AG20443 (cell line): Measurements from ENCODE around the gene CD3E.
"Not testable (repeated sequence)": the region's sequence is repeated elsewhere in the genome, so short reads cannot be mapped to it uniquely, and the experiment has no call there.

Experiments
- DNase-seq: peaks from one replicate; pipeline ENCODE4 v3.0.0; 2012; ENCODE audit warnings: low spot score, mixed read lengths

The CD3E gene

DNA sequence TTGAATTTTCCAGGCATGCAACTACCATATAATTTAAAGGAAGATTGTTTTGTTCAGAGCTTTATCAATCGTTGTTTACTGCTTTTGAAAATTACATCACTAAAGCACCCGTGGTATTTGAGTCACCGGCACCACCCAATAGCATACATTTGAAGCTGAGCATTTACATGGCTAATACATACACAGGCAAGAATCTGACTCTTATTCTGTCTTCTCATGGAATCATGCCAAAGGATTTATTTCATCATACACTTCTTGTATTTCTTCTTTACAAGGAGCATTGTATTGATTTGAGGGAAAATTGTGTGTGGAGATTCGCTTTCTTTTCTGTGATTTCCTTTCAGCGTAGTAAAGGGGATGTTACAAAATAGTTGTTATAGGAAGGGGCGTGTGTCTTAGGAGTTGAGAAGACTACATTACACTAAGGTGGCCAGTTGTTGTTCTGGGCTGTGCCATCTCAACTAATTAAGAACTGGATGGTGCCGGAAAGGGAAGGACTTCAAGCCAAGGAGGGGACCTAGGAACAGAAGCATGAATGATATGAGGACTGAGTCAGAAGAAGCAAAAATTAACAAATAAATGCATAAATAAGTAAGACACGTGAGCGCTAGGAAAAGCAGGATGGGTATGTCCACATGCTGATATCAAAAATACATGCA, 12.9 kb upstream of the CD3E start:
- no peak for DNase-seq

GRCh38 chr11:118294053-118294452, 10.5 kb upstream of the CD3E start:
- DNase-seq, result no peak

- no peak for DNase-seq
Measured at GRCh38 chr11:118295199-118295598, 9.3 kb upstream of the CD3E start.

GRCh38 chr11:118295815-118296454, 8.6 kb upstream of the CD3E start:
- DNase-seq, result no peak

GRCh38 chr11:118301600-118302195, 2.8 kb upstream of the CD3E start:
- DNase-seq, result no peak

- DNase-seq, result no peak
Measured at GRCh38 chr11:118304227-118304567, 333 bp upstream of the CD3E start.

- DNase-seq, result no peak
Measured at GRCh38 chr11:118305726-118306125, 1.2 kb downstream of the CD3E start.

GRCh38 chr11:118306556-118306955, 2.0 kb downstream of the CD3E start:
- no peak for DNase-seq

DNA sequence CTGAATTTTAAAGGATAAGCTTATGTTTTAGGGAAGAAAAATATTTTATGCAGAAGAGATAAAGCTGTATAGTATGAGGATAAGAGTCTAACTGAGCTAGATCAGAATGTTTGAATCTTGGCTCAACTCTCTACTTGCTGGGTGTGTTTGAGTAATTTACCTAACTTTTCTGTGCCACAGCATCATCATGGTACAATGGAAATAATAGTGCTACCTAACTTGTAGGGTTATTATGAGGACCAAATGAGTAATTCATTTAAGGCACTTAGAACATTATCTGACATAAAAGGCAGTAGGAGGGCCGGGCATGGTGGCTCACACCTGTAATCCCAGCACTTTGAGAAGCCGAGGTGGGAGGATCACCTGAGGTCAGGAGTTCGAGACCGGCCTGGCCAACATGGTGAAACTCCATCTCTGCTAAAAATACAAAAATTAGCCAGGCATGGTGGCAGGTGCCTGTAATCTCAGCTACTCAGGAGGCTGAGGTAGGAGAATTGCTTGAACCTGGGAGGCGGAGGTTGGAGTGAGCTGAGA, 4.5 kb downstream of the CD3E start:
- DNase-seq, result not testable (repeated sequence)

GRCh38 chr11:118310271-118310670, 5.7 kb downstream of the CD3E start:
- DNase-seq, result no peak

- no peak for DNase-seq
Measured at GRCh38 chr11:118310781-118311485, 6.4 kb downstream of the CD3E start.

DNA sequence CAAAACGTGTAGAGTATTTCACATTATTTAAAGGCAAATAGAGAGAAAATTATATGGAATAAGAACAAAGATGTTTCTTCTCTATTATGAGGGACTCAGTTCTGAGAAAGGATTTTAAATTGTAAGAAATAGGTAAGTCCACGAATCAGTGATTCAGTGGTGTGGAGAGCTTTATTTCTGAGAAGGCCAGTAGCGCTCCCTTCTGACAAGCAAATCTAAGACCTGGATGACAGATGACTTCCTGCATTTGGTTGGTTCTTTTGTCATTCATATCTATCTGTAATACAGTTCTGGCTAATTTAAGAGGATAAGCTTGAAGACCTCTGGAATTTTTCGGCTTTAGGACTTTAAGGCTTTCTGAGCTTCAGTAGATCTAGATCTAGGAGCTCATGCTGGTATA, 7.0 kb downstream of the CD3E start:
- DNase-seq, result no peak

GRCh38 chr11:118312328-118312727, 7.8 kb downstream of the CD3E start:
- no peak for DNase-seq

GRCh38 chr11:118313242-118313641, 8.7 kb downstream of the CD3E start:
- DNase-seq, result no peak

- DNase-seq, result no peak
Measured at GRCh38 chr11:118314988-118315411, 10.5 kb downstream of the CD3E start.

GRCh38 chr11:118318124-118318523, 13.6 kb downstream of the CD3E start:
- DNase-seq, result no peak

GRCh38 chr11:118318581-118319336, 14.2 kb downstream of the CD3E start:
- DNase-seq, result no peak

GRCh38 chr11:118319337-118319707, 14.8 kb downstream of the CD3E start:
- no peak for DNase-seq

DNA sequence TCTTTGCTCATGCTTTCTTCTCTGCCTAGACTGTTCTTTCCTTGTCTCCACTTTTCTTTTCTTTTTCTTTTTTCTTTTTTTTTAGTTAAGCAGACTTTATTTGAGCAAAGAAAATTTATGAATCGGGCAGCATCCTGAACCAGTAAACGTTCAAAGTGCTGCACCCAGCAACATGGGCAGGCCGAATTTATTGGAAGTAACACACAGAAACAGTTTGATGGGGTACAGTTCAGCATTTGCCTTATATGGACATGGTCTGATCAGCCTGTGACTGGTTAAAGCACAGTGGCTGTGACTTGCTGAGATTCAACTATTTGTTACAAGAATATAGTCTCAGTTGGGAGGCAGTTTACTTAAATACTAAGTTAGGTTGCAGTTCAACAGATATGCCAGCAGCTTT, 16.0 kb downstream of the CD3E start:
- DNase-seq, result no peak

DNA sequence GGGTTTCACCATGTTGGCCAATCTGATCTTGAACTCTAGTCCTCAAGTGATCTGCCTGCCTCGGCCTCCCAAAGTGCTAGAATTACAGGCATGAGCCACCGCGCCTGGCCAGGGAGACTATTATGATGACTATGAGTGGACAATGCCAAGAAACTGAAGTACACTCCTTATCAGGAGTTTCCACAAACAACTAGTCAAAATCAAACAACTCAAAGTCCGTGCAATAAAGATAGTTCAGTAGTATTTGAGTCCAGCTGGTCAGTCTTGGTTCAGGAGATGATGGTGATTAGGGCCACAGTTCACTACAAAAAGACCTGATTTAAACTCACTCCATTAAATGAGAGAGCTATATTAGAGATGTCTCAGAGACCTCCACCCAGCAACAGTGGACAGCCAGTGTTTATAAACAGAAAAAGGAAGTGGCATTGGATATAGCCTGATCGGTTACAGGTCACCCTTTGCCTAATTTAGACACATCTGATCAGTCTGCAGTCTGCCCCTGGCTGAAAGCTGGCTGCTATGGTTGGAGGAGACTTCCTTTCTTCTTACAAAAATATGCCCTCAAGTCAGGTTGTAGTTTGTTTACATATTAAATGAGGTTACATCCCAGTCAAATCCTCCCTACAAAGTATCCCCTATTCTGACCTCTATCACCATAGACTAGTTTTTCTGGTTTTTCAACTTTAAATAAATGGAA, 17.0 kb downstream of the CD3E start:
- no peak for DNase-seq

DNA sequence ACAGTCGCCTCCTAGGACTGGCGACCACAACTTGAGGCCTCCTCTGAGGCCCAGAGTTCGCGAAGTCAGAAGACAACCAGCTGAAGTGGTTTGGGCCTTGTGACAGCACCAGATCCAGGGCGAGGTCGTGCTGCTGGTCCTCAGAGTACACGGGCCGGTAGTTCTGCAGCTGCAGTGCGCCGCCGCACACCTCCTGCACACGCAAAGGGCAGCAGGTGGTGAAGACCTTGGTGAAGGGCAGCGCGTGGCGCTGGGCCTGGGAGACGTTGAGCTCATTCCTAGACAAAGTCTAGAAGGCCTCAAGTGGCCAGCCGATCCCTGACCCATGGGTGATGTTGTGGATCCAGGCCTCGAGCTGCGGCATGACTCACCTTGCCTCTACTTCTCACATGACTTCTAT, 18.2 kb downstream of the CD3E start:
- no peak for DNase-seq

DNA sequence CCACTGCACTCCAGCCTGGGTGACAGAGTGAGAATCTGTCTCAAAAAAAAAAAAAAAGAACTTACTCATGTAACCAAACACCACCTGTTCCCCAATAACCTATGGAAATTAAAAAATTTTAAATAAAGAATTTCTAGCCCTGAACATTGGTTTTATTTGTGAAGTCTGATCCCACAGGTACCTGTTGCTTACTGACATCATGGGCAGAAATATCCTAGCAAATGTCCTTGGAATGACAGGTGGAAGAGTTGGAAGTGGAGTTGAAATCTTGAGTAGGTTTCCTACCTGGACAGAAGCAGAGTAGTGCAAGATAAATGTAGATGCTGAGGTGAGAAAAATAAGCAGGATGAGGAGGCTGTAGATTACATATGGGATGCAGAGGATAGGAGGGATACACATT, 20.8 kb downstream of the CD3E start:
- no peak for DNase-seq
